Measurements from ENCODE around the gene ANKS4B. TPM values are rescaled to one million over a fixed set of nuclear protein-coding genes. Genes with fewer than 3 reads are reported as not detected.

Gene ANKS4B
- total RNA-seq, 4 donors from 2014 or later = not detected

Other genes with a start within 250 kb of the ANKS4B start
- gene DNAH3, start 82.9 kb upstream of the ANKS4B start, total RNA-seq = under 1 TPM in 1 of 4 donors, not detected in 3; 0.66 TPM
- 100 to 1,000 TPM in 2 of 4 donors, 10 to 100 TPM in 2; 46.1 to 115 (median 84.5) TPM for gene LDAF1, start 75.0 kb upstream of the ANKS4B start, total RNA-seq
- not detected for gene ZP2, start 22.1 kb upstream of the ANKS4B start, total RNA-seq
- 1 to 10 TPM in 2 of 4 donors, under 1 TPM in 1, not detected in 1; 0.85 to 3.1 (median 1.9) TPM for gene CRYM, start 44.6 kb downstream of the ANKS4B start, total RNA-seq